GM12891 (cell line): ENCODE measurements around the gene SPATS2.

Source experiments
- PAX5 ChIP-seq: IDR thresholded peaks from 2 replicates; pipeline ENCODE4 v1.6.1; 2011; ENCODE audit warnings: low read length, moderate library complexity, mild to moderate bottlenecking; ENCODE audit not compliant: insufficient read depth, severe bottlenecking
- POLR2A ChIP-seq: IDR thresholded peaks from 2 replicates; pipeline ENCODE4 v1.6.1; 2011; ENCODE audit warnings: low read depth, low read length, control low read depth
- POLR2AphosphoS5 ChIP-seq: IDR thresholded peaks from 2 replicates; pipeline ENCODE4 v1.6.1; 2011; ENCODE audit warnings: low read depth, low read length, control low read depth
- SPI1 ChIP-seq: IDR thresholded peaks from 2 replicates; pipeline ENCODE4 v1.6.1; 2011; ENCODE audit warnings: low read depth, low read length, control low read depth
- TAF1 ChIP-seq: IDR thresholded peaks from 2 replicates; pipeline ENCODE4 v1.6.1; 2011; ENCODE audit warnings: low read depth, low read length, control low read depth

DNA sequence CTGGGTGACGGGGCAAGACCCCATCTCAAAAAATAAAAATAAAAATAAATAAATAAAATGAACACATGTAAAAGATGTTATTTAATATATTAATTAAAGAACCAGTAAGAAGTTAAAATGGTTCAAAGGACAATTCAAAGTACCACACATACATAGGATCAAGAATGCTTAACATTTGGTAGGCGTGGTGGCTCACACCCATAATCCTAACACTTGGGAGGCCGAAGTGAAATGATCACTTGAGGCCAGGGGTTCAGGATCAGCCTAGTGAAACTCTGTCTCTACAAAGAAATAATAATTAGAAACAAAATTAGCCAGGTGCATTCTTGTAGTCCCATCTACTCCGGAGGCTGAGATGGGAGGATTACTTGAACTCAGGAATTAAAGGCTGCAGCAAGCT, 53.3 kb downstream of the SPATS2 start:
- TF ChIP-seq POLR2A (no peak), POLR2AphosphoS5 (no peak), TAF1 (no peak), SPI1 (no peak), PAX5 (no peak)
